Activated CD4-positive, CD25-positive, alpha-beta regulatory T cell (primary cell): Measurements from ENCODE around the gene CAPN12.

ENCODE experiments used
- DNase-seq, 4 experiments: peaks; one replicate each; lab custom pipeline; 2025; lab: John Stamatoyannopoulos, UW

CAPN12 gene

DNA sequence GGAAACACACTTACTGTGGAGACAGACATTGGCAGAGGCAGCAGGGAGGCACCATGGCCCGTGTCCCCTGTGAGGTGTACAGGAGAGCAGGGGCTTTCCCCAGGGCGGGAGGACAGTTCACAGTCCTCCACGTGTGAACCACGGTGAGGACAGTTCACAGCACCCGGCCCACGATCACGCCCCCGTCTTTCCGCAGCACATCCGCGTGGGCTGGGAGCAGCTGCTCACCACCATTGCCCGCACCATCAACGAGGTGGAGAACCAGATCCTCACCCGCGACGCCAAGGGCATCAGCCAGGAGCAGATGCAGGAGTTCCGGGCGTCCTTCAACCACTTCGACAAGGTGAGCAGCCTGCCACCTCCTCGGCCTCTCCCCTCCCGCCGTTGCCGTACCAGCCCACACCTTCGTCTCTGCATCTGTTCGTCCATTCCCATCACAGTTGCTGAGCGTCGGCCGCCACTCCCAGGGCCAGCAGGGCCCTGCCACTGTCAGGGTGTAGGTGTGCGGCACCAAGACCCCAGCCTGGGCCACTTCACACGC lies 17.4 kb downstream of the CAPN12 start:
- no peak for DNase-seq

DNA sequence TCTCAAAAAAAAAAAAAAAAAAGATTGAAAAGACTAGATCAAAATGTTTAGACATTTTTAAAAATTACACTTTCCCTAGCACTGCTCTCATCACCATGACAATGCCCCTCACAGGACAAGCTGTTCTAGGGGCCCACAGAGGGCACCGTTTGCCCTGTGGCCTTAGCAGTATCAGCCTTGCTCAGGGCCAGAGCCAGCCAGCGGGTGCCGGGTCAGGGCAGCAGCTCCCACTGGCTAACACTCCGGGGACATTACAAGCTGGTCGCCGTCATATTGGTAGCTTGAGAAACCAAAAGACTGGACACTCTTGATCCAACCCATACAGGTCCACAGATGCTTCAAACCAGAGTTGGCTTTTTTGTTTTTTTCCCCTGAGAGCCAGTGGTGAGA lies 18.0 kb downstream of the CAPN12 start:
- no peak for DNase-seq

DNA sequence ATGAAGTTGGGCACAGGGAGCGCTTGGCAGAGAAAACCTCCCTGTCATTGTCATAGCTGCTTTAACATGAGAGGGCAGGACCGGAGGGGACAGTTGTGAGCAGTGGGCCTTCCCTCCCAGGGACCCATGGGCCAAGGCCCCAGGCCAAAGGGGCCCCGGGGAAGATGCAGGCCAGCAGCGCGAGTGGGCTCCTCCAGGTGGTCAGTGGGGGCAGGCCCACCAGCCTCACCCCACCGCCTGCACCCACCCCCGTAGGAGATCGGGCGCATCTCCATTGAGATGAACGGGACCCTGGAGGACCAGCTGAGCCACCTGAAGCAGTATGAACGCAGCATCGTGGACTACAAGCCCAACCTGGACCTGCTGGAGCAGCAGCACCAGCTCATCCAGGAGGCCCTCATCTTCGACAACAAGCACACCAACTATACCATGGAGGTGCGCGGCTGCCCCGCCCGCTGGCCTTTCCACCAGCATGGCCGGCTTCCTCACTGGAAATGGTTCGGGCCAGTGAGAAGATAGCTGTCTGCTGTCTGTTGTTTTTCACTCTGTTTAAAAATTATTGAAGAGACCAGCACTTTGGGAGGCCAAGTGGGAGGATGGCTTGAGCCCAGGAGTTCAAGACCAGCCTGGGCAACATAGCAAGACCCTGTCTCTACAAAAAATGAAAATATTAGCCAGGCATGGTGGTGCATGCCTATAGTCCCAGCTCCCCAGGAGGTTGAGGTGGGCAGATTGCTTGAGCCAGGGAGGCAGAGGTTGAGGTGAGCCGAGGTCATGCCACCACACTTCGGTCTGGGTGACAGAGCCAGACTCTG lies 18.6 kb downstream of the CAPN12 start:
- no peak for DNase-seq

DNA sequence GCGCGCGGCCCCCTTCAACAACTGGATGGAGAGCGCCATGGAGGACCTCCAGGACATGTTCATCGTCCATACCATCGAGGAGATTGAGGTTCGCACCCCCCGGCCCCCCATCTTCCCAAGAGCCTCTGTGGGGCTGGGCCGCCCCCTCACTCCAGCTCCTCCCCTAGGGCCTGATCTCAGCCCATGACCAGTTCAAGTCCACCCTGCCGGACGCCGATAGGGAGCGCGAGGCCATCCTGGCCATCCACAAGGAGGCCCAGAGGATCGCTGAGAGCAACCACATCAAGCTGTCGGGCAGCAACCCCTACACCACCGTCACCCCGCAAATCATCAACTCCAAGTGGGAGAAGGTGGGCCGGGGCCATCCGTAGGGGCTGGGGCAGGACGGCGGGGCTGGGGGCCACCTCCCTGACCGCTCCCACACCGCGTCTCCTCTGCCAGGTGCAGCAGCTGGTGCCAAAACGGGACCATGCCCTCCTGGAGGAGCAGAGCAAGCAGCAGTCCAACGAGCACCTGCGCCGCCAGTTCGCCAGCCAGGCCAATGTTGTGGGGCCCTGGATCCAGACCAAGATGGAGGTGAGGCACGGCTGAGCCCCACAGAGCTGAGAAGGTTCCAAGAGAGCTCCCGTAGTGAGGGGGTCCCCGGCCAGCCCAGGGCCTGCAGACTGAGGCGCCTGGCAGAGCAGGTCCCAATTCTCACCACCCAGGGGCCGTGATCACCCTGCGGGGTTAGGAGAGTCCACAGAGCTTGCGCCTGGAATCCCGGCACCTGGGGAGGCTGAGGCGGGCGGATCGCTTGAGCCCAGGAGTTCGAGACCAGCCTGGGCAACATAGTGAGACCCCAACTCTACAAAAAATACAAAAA lies 20.1 kb downstream of the CAPN12 start:
- no peak for DNase-seq

DNA sequence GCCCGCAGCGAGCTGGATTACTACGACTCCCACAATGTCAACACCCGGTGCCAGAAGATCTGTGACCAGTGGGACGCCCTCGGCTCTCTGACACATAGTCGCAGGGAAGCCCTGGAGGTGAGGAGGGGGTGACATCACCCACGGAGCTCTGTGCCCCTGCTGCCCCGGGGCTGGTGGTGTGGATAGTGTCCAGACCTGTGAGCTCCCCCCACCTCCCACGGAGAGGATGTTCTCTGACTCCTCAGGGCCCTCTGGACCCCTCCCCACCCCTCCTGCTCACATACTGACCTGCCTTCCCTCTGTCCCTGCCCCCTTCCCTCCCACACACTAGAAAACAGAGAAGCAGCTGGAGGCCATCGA lies 20.7 kb downstream of the CAPN12 start:
- DNase-seq: no peak

DNA sequence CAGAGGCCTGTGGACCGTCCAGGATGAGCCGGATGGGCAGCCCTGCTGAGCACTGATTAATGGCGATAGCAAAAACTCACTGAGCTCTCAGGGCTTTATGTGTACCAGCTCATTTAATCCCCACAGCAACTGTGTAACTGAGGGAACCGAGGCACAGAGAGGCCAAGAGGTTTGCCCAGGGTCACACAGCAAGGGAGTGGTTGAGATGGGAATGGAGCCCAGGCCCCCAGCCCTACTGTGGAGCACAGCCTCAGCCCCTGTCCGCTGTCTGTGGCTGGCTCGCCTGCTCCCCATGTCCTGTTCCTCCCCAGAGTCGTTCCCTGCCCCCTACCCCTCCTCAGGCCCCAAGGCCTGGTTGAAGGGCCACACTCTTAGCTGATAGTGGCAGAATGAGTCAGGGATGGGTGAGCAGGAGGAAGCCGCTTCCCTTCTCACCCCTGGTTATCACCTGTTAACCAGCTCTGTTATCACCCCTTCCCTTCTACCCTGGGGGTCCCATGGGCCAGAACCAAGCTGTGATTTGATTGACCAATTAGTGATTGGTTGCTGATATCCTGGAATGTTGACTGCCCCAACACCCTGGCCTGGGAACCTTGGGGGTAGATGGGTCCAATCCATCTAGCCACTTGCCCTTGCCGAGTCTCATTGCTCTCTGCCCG lies 21.2 kb downstream of the CAPN12 start:
- DNase-seq: no peak

DNA sequence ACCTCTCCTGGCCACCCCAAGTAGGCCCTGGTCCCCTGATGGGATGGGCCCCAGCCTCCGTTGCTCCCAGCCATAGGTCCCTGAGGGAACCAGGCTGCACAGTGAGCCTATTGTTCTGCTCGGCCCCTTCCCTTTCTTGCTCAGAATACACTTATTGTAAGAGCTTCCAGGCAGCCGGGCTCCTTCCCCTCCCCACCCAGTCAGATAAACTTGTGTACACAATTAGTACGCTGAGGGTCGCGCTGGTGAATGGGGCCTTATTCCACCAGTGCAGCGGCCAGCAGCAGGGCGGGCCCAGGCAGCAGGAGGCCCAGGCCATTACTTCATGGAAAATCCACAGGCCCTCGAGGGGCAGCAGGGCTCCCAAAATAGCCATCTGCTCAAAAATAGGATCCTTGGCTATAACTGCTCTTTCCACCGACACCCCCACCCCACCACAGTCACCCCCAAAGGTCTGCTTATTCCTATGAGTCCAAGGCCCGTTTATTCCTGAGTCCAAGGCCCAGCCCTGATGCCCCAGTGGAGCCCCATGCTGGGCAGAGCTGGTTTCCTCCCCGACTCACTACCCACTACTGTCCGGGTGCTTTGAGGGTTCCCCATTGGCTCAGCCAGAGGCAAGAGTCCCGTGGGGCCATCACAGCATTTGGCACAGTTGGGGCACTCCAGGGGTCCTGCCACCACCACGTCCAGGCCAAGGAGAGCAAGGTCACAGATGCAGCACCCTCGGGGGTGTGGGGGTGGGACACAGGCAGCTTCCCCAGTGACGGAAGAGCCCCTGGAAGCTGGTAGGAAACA lies 22.1 kb downstream of the CAPN12 start:
- no peak for DNase-seq

DNA sequence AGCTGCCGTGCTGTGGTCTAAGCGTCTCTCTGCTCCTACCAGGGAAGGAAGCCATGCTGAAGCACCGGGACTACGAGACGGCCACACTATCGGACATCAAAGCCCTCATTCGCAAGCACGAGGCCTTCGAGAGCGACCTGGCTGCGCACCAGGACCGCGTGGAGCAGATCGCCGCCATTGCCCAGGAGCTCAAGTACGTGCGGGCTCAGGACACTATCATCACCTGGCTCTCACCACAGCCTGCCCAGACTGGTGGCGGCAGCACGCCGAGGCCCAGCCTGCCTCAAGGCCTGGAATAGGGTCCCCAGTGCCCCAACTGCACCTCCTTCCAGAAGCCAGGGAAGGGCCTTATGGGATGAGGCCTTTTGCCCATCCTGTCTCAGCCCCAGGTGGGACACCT lies 22.8 kb downstream of the CAPN12 start:
- no peak for DNase-seq

DNA sequence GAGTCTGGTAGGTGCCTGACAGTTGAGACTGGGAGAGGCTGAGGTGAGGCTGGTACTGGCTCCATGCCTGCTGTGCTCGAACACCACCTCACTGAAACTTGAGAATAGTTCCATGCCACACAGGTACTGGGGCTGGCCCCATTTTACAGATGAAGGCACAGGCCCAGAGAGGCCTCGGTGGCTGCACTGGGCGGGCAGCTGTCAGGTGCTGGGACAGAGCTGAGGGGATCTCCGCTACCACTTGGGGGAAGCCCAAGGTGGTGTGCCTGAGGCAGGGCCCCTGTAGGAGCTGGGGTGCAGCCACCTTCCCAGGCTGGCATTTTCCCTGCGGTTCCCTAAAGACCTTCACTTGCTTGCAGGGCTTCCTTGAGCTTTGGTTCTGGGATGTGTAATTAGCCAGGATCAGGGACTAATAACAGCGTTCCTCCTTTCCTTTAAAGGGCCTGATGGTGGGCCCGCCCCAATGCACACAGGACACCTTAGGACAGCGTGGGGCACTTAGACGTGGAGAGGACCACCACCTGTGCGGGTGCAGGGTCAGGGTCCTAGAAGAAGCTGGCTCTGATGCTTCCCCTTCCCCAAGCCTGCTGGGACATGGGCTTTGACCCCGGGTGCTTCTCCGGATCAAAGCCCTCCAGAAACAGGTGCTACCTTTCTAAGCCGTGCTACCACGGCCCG lies 23.6 kb downstream of the CAPN12 start:
- DNase-seq: no peak

DNA sequence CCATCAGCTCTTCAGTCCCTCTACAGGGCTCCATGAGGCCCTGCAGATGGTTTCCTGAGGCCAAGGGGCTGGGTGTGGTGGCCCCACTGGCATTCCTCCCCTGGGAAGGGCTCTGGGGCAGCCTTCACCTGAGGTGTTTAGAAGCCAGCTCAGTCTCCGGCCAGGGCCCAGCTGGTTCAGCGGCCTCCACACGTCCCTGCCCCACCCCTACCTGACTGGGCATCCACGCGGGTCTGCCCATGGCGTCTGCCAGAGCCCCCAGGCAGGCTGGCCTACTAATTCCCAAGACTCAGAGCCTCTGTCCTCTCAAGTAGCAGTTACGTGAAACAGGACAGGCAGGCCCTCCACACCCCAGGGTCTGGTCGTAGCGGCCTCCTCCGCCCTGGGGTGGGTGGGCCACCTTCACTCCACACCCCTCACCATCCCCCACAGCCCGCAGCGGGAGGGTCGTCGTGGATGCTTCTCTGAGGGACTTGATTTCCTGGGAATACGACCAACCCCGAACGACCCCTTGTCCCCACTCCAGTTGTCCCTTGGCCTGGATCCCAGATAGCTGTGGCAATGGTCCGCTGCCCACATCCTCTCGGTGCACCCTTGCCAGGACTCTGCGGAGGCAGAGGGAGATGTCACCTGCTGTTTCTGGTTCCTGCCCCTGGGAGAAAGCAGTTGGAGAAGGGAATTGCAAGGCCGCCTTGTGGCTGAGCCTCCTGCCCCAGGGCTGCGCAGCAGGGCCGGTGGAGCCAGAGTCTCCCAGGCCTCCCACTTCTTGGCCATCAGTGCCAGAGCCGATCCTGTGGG lies 24.3 kb downstream of the CAPN12 start:
- no peak for DNase-seq

DNA sequence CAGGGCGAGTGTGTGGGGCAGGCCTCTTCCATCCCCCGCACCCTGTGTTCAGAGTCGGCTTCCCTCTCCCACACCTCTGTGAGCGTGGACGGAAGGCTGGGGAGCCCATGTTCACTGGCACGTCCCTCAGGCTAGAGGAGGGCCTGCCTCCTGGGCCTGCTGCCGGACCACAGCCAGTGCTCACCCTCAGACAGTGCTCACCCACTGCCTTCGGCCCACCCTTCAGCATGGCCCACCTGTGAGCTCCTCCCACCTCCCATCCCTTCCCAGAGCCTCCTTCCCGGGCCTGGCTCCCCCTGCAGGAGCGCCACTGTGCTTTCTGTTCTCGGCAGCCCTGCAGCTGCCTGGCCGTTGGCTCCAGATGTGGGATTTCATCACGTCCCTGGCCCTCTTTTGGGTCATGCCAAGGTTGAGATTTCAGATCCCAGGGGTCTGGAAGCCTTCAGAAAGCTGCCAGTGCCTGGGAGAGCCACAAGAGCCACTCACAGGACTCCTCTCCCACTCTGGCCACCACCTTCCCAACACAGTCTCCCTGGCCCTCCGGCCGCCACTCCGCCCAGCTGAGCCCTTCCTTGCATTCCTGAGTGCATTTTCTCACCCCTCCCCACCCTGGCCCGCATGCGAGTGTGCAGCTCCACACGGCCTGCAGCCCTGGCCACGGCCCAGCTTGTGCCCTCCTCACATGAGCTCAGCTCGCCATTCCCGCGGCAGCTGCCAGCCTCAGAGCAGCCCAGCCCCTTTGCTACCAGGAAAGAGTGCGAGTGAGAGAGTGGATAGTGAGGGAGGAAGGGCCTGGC lies 25.3 kb downstream of the CAPN12 start:
- no peak for DNase-seq

DNA sequence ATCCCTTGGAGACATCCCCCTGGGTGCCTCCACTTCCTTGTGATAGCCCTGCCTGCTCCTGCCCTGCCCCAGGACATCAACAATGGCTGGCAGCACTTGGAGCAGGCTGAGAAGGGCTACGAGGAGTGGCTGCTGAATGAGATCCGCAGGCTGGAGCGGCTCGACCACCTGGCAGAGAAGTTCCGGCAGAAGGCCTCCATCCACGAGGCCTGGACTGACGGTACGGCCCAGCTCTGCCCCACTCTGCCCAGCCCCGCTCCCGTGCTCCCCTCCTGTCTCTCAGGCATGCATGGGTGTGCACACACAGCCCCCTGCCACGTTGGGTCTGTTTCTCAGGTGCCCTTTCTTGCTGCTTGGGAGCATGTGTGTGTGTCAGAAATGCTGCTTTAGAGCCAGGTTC lies 26.4 kb downstream of the CAPN12 start:
- DNase-seq: no peak

DNA sequence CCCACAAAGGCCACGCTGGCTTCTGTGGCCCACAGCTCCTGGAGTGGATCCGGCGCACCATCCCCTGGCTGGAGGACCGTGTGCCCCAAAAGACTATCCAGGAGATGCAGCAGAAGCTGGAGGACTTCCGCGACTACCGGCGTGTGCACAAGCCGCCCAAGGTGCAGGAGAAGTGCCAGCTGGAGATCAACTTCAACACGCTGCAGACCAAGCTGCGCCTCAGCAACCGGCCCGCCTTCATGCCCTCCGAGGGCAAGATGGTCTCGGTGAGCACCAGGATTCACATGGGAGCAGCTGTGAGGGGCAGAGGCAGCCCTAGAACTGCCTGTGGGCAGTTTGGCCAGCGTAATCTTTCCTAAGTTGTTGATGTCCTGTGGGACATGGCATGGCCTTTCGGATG lies 27.2 kb downstream of the CAPN12 start:
- DNase-seq: no peak

DNA sequence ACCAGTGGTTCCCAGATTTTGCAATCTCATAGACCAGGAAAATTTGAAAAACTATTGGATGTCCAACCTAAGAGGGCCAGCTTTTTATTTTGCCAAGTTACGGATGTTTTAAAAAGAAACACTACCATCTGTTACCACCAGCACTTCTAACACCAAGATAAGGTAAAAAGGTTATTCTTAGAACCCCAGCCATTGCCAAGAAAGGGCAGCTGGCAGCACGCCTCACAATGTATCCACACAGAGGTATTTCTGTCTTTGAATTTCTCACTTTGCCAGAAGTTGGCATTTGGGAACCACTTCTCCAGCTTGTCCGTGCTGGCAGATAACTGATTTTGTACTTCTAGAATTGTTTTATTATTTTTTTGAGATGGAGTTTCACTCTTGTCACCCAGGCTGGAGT lies 28.7 kb downstream of the CAPN12 start:
- DNase-seq: no peak

DNA sequence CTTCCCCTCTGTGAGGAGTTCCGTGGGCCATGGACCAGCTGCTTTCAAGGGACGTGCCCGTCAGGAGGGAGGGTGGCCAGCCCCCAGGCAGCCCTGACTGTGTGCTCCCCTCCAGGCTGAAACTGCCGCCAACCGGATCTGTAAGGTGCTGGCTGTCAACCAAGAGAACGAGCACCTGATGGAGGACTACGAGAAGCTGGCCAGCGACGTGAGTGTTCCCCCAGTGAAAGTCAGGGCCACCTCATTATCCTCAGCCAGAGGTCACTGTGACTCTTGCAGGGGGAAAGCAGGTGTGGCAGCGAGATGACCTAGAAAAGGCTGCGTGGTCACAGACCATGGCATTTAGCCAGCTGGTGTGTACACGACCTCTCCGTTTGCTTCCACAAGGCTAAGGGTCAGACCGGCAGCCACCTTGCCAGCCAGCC lies 29.9 kb downstream of the CAPN12 start:
- DNase-seq: no peak

DNA sequence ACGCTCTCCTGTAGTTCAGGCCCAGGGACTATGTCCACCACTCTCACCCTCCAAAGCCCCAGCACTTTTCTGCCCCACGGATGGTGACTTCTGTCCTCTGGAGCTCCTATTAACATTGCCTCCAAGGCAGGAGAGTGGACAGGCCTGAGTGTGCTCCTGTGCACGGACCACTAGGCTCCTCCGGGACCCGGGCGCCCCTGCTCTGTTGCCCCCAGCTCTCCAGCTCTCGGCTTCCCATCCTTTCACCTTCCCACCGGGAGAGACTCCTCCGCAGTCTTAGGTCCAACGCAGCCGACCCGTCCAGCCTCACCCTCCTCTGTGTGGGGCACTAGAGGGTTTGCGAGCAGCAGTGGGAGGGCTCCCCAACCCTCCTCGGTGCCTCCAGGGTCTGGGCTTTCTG lies 30.4 kb downstream of the CAPN12 start:
- no peak for DNase-seq

DNA sequence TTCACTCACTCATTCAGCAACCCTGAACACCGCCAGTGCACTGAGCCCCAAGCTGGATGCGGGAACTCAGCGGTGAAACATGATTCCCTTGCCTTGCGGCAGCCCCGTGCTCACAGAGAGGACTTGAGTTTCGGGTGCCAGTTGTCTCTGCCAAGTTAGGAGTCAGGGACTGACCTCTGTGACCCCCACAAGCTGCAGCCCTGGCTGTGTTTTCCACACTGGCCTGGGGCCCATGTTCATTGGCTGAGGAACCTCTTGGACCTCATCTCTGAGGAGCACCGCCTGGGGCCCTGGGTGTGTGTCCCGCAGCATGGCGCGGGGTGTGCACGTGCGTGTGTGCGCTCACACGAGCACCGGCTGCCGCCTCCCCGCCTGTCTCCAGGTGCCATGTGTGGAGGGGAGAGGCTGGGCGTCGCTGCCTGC lies 31.0 kb downstream of the CAPN12 start:
- DNase-seq: no peak

DNA sequence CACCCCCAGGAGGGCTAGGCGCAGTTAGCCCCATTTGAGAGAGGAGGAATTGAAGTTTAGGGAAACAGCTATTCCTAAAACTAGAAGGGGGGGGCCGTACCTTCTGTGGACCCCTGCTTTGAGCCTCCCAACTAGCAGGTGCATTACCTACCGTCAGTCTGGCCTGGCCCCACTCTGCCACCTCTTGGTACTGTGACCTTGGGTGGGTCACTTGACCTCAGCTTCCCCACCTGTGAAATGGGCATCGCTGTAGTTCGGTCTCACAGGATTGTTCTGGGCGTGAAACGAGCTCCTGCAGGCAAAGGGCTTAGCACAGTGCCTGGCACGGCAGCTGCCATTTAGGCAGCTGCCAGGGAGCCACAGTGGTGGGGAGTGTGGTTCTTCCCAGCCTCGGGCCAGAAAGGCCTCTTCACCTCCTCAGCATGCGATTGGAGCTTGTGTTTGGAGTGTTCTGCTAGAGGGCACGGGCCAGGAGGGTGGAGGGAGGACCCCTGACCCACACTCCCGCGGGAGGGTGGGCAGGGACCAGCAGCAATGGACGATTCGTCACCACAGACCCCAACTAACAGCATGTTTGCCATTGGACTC lies 32.0 kb downstream of the CAPN12 start:
- DNase-seq: no peak

DNA sequence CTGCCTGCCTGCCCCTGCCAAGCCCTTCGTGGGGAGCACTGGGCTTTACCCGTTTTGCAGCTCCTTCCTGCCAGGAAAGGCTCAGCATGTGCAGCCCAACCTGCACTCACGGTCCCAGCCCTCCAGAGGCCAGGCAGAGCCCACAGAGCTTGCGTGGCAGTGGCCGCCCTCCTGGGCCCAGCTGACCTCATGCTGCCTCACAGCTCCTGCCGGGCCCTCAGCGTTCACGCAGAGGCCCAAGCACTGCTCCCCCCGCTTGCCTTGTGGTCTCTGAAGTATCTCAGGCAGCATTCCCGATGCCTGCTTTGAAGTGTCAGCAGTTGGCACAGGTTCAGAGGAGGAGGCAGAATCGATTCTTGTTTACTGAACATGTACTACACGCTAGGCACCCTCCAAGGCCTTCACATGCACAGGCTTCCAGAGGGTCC lies 32.5 kb downstream of the CAPN12 start:
- no peak for DNase-seq
